Measurements from ENCODE around the gene NIPAL3. TPM values are rescaled to one million over a fixed set of nuclear protein-coding genes. Genes with fewer than 3 reads are reported as not detected.
"Not testable (repeated sequence)": the region's sequence is repeated elsewhere in the genome, so short reads cannot be mapped to it uniquely, and the experiment has no call there.

Gene NIPAL3
- total and polyA plus RNA-seq, 3 donors from 2014 or later: 11.2 to 46.0 (median 33.1) TPM

DNA sequence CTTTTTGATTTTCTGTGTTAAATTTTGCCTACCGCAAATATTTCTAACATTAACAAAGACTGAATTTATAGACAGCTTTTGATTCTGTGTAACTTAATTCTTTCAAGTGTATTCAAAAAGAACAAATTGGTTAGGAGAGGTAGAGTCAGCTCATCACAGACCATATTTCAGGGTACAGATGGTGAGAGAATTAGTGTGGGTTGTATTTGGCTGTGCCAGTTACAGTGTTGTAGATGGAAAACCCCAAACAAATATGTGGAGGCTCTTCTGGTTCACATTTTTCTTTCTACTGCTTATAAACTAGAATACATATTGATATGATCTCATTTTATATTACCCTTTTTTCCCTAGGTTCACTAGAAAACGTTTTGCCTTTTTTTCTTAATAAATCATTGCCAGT is 98.1 kb downstream of the NIPAL3 start:
- no peaks in the 10 kb centered on the region for H3K36me3 ChIP-seq (ENCODE audit: low read depth, missing control alignments)
- 61 to 63% methylated on average over 2 of the region's 2 CpGs for WGBS, 2 donors
- intact Hi-C loops (cut with DNase I; ENCODE audit: low total_unique reads): no loop called here
- DNase-seq: no peak
- no peak overlapping the region for H3K4me3 ChIP-seq
- H3K27me3 ChIP-seq: no peaks in the 10 kb centered on the region
- no peak overlapping the region for H3K27ac ChIP-seq
- no peaks in the 10 kb centered on the region for H3K4me1 ChIP-seq
- no peak for TF ChIP-seq POLR2A (IDR thresholded peaks at IDR 0.05)
- no peak for TF ChIP-seq CTCF (IDR thresholded peaks at IDR 0.05)
- no peaks in the 10 kb centered on the region for H3K9me3 ChIP-seq

GRCh38 chr1:24514946-24515345 is 99.3 kb downstream of the NIPAL3 start:
- H3K9me3 ChIP-seq: no peaks in the 10 kb centered on the region
- DNase-seq: no peak
- H3K4me1 ChIP-seq: no peaks in the 10 kb centered on the region
- intact Hi-C loops (cut with DNase I; ENCODE audit: low total_unique reads): no loop called here
- H3K36me3 ChIP-seq (ENCODE audit: low read depth, missing control alignments): no peaks in the 10 kb centered on the region
- TF ChIP-seq POLR2A (IDR thresholded peaks at IDR 0.05): no peak
- no peak for TF ChIP-seq CTCF (IDR thresholded peaks at IDR 0.05)
- WGBS, 2 donors: 91 to 94% methylated on average over 5 of the region's 5 CpGs
- no peak overlapping the region for H3K27ac ChIP-seq
- no peaks in the 10 kb centered on the region for H3K27me3 ChIP-seq
- H3K4me3 ChIP-seq: no peak overlapping the region

DNA sequence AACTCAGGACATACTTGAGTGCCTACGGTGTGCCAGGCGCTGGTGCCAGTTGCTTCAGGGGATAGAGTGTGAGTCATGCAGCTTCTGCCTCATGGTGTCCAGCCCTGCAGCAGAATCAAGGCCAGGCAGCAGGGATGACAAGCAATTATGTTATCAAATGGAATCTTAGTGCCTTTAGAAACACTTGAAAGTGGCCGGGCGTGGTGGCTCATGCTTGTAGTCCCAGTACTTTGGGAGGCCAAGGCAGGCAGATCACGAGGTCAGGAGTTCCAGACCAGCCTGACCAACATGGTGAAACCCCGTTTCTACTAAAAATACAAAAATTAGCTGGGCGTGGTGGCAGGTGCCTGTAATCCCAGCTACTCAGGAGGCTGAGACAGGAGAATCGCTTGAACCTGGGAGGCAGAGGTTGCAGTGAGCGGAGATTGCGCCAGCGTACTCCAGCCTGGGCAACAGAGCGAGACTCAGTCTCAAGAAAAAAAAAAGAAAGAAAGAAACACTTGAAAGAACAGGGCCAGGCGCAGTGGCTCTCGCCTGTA is 100.1 kb downstream of the NIPAL3 start:
- H3K4me1 ChIP-seq; H3K27ac ChIP-seq; H3K36me3 ChIP-seq (ENCODE audit: low read depth, missing control alignments); DNase-seq; H3K4me3 ChIP-seq; H3K27me3 ChIP-seq; intact Hi-C loops (cut with DNase I; ENCODE audit: low total_unique reads); H3K9me3 ChIP-seq: not testable (repeated sequence)
- 93 to 96% methylated on average over 14 of the region's 14 CpGs for WGBS, 2 donors

DNA sequence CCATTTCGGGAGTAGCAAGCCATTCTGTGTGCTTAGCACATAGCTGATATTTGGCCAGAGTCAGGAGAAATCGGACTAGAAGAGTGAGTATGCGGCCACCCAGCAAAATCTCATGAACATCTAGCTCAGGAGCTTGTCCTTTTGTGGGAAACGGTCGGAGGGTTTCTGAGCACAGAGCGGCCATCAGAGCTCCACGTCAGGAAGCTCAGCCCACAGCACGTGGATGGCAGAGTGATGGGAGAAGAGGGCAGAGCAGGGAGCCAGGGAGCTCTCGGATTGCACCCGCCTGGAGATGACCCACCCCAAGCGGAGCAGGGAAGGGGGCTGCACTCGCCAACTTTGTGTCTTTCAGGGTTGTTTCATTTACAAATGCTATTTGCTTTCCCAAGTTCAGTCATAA is 100.9 kb downstream of the NIPAL3 start:
- Histone ChIP-seq H3K9me3 (no peaks in the 10 kb centered on the region), H3K4me3 (no peak overlapping the region), H3K27ac (no peak overlapping the region)

GRCh38 chr1:24517898-24518297 is 102.3 kb downstream of the NIPAL3 start:
- intact Hi-C loops (cut with DNase I; ENCODE audit: low total_unique reads): no loop called here
- WGBS, 2 donors: 89 to 91% methylated on average over 4 of the region's 4 CpGs

More for the DNA sequence above, 100.9 kb downstream of the NIPAL3 start:
- intact Hi-C loops (cut with DNase I; ENCODE audit: low total_unique reads): no loop called here
- DNase-seq: no peak
- Histone ChIP-seq H3K27me3 (no peaks in the 10 kb centered on the region), H3K4me1 (no peaks in the 10 kb centered on the region), H3K36me3 (ENCODE audit: low read depth, missing control alignments) (no peaks in the 10 kb centered on the region)
- TF ChIP-seq POLR2A (IDR thresholded peaks at IDR 0.05): no peak
- WGBS, 2 donors: 77 to 80% methylated on average over 12 of the region's 12 CpGs

GRCh38 chr1:24520282-24520681 is 104.7 kb downstream of the NIPAL3 start:
- H3K4me3 ChIP-seq, DNase-seq: not testable (repeated sequence)
- WGBS, 2 donors: 88 to 93% methylated on average over 5 of the region's 5 CpGs

More at GRCh38 chr1:24517898-24518297, 102.3 kb downstream of the NIPAL3 start:
- no peak overlapping the region for H3K27ac ChIP-seq
- TF ChIP-seq POLR2A (IDR thresholded peaks at IDR 0.05) (no peak), CTCF (IDR thresholded peaks at IDR 0.05) (no peak)
- H3K9me3 ChIP-seq: no peaks in the 10 kb centered on the region
- no peak overlapping the region for H3K4me3 ChIP-seq
- H3K36me3 ChIP-seq (ENCODE audit: low read depth, missing control alignments): no peaks in the 10 kb centered on the region
- no peak for DNase-seq
- H3K27me3 ChIP-seq: no peaks in the 10 kb centered on the region
- no peaks in the 10 kb centered on the region for H3K4me1 ChIP-seq

More at GRCh38 chr1:24520282-24520681, 104.7 kb downstream of the NIPAL3 start:
- H3K9me3 ChIP-seq; intact Hi-C loops (cut with DNase I; ENCODE audit: low total_unique reads); H3K27me3 ChIP-seq; H3K27ac ChIP-seq; H3K4me1 ChIP-seq; H3K36me3 ChIP-seq (ENCODE audit: low read depth, missing control alignments): not testable (repeated sequence)

Other genes starting within 250 kb of the NIPAL3 start
- 1 to 10 TPM in 1 of 2 donors, under 1 TPM in 1; 0.63 to 1.6 TPM for gene IFNLR1, start 228.5 kb upstream of the NIPAL3 start, total RNA-seq
- gene IFNLR1, start 228.5 kb upstream of the NIPAL3 start, polyA plus RNA-seq (ENCODE audit: insufficient read depth, low read depth, low replicate concordance): 1.5 TPM
- gene GRHL3, start 96.4 kb upstream of the NIPAL3 start, total RNA-seq: 1 to 10 TPM; 2.7 to 3.2 TPM
- gene GRHL3, start 96.4 kb upstream of the NIPAL3 start, polyA plus RNA-seq (ENCODE audit: insufficient read depth, low read depth, low replicate concordance): 9.5 TPM
- 10 to 100 TPM; 25.1 to 45.9 TPM for gene STPG1, start 2.0 kb upstream of the NIPAL3 start, total RNA-seq
- gene STPG1, start 2.0 kb upstream of the NIPAL3 start, polyA plus RNA-seq (ENCODE audit: insufficient read depth, low read depth, low replicate concordance): 67.6 TPM
- gene RCAN3, start 87.0 kb downstream of the NIPAL3 start, total RNA-seq: 1 to 10 TPM; 7.9 to 8.0 TPM
- 4.2 TPM for gene RCAN3, start 87.0 kb downstream of the NIPAL3 start, polyA plus RNA-seq (ENCODE audit: insufficient read depth, low read depth, low replicate concordance)
- 1 to 10 TPM in 1 of 2 donors, under 1 TPM in 1; 0.24 to 1.1 TPM for gene NCMAP, start 140.3 kb downstream of the NIPAL3 start, total RNA-seq
- gene NCMAP, start 140.3 kb downstream of the NIPAL3 start, polyA plus RNA-seq (ENCODE audit: insufficient read depth, low read depth, low replicate concordance): 0.26 TPM
- gene SRRM1, start 227.5 kb downstream of the NIPAL3 start, total RNA-seq: 100 to 1,000 TPM; 193 to 235 TPM
- 91.0 TPM for gene SRRM1, start 227.5 kb downstream of the NIPAL3 start, polyA plus RNA-seq (ENCODE audit: insufficient read depth, low read depth, low replicate concordance)

Measured in testis (tissue), 3 donors.